Neural progenitor cell (in vitro differentiated cells): Measurements from ENCODE around the gene MAD1L1.

Experiments
- CTCF ChIP-seq: fragments of 200-600 bp; sonication (generic); IDR thresholded peaks from 2 replicates; pipeline ENCODE4 v1.5.1; 2017; ENCODE audit warnings: antibody characterized with exemption, mild to moderate bottlenecking
- EZH2 ChIP-seq: fragments of 200-600 bp; sonication (generic); IDR thresholded peaks from 2 replicates; pipeline ENCODE4 v1.6.1; 2017; ENCODE audit warnings: antibody characterized with exemption, mild to moderate bottlenecking, moderate library complexity

- TF ChIP-seq CTCF (no peak), EZH2 (no peak)
Observed at GRCh38 chr7:2219606-2220005, 13.1 kb downstream of the MAD1L1 start.
